ENCODE results near the gene LAMA1. TPM values are rescaled to one million over a fixed set of nuclear protein-coding genes. Genes with fewer than 3 reads are reported as not detected.

Gene LAMA1
- 10 to 100 TPM in 1 of 4 donors, 1 to 10 TPM in 3; 2.2 to 11.3 (median 5.5) TPM for total RNA-seq

GRCh38 chr18:7117390-7118355, at the start of gene LAMA1:
TSS of gene LAMA1 (minus strand) at chr18:7117797. CDS start at chr18:7117720, 77 bp downstream.
- ATAC-seq (ENCODE audit: low FRiP score) (peak; percentile 63), DNase-seq (ENCODE audit: low spot score) (no peak)
- no peak for TF ChIP-seq CTCF (IDR thresholded peaks at IDR 0.05)

- no peak for ATAC-seq (ENCODE audit: low FRiP score)
- DNase-seq (ENCODE audit: low spot score), result no peak
- TF ChIP-seq CTCF (IDR thresholded peaks at IDR 0.05), result no peak
These were observed 48.3 kb upstream of the LAMA1 start for GRCh38 chr18:7165846-7166393.

GRCh38 chr18:7164323-7165004, 46.9 kb upstream of the LAMA1 start:
- no peak for TF ChIP-seq CTCF (IDR thresholded peaks at IDR 0.05)
- no peak for ATAC-seq (ENCODE audit: low FRiP score)

GRCh38 chr18:7158216-7158615, 40.6 kb upstream of the LAMA1 start:
- no peak for ATAC-seq (ENCODE audit: low FRiP score)
- no peak for TF ChIP-seq CTCF (IDR thresholded peaks at IDR 0.05)
- DNase-seq (ENCODE audit: low spot score), result no peak

More at GRCh38 chr18:7164323-7165004, 46.9 kb upstream of the LAMA1 start:
- no peak for DNase-seq (ENCODE audit: low spot score)

GRCh38 chr18:7157760-7158159, 40.2 kb upstream of the LAMA1 start:
- no peak for TF ChIP-seq CTCF (IDR thresholded peaks at IDR 0.05)
- ATAC-seq (ENCODE audit: low FRiP score), result no peak
- DNase-seq (ENCODE audit: low spot score), result no peak

GRCh38 chr18:7155887-7156286, 38.3 kb upstream of the LAMA1 start:
- no peak for ATAC-seq (ENCODE audit: low FRiP score)
- TF ChIP-seq CTCF (IDR thresholded peaks at IDR 0.05), result no peak

More at GRCh38 chr18:7155887-7156286, 38.3 kb upstream of the LAMA1 start:
- DNase-seq (ENCODE audit: low spot score), result no peak

All from omental fat pad (tissue), 4 donors.